OCI-LY1 (cell line): ENCODE measurements around the gene BSCL2.

ENCODE experiments used
- EZH2 ChIP-seq: fragments of 200-600 bp; sonication (generic), shearing (Covaris generic); IDR thresholded peaks from 2 replicates; pipeline ENCODE4 v1.8.0; 2017; ENCODE audit warnings: borderline replicate concordance, mixed run types, mild to moderate bottlenecking, antibody characterized with exemption, low read length, moderate library complexity, mixed read lengths
- TF ChIP-seq, protein P1 (sequence below): fragments of 200-600 bp; sonication (generic), shearing (Covaris generic); IDR thresholded peaks from 2 replicates; pipeline ENCODE4 v1.5.1; 2017; ENCODE audit warnings: mild to moderate bottlenecking, antibody characterized with exemption, low read length, moderate library complexity, mixed read lengths

DNA sequence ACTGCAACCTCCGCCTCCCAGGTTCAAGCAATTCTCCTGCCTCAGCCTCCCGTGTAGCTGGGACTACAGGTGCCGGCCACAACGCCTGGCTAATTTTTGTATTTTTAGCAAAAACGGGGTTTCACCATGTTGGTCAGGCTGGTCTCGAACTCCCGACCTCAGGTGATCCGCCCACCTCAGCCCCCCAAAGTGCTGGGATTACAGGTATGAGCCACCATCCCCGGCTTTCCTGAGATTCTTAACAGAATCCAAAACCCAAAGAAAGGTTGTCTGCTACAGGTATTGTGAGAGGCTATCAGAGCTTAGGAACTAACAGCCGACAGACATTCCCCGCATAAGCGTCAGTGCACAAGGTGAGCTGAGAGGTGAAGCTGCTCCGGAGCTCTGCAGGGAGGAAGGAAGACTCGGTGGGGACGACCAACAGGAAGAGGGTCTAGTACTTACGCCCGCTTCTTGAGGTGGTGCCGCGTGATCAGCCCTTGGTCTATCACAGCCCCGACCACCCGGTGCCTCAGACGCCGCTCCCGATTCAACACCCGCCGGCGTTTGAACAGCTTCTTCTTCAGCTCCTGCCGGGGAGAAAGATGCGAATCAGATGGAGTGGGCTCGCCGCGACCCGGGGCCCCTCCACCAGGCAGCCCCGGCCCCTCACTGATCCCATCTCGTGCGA, 42.7 kb downstream of the BSCL2 start:
- TF ChIP-seq, protein P1, sequence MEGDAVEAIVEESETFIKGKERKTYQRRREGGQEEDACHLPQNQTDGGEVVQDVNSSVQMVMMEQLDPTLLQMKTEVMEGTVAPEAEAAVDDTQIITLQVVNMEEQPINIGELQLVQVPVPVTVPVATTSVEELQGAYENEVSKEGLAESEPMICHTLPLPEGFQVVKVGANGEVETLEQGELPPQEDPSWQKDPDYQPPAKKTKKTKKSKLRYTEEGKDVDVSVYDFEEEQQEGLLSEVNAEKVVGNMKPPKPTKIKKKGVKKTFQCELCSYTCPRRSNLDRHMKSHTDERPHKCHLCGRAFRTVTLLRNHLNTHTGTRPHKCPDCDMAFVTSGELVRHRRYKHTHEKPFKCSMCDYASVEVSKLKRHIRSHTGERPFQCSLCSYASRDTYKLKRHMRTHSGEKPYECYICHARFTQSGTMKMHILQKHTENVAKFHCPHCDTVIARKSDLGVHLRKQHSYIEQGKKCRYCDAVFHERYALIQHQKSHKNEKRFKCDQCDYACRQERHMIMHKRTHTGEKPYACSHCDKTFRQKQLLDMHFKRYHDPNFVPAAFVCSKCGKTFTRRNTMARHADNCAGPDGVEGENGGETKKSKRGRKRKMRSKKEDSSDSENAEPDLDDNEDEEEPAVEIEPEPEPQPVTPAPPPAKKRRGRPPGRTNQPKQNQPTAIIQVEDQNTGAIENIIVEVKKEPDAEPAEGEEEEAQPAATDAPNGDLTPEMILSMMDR, result no peak
- no peak for TF ChIP-seq EZH2
